ENCODE measurements around the gene SIRT3.

The SIRT3 gene

DNA sequence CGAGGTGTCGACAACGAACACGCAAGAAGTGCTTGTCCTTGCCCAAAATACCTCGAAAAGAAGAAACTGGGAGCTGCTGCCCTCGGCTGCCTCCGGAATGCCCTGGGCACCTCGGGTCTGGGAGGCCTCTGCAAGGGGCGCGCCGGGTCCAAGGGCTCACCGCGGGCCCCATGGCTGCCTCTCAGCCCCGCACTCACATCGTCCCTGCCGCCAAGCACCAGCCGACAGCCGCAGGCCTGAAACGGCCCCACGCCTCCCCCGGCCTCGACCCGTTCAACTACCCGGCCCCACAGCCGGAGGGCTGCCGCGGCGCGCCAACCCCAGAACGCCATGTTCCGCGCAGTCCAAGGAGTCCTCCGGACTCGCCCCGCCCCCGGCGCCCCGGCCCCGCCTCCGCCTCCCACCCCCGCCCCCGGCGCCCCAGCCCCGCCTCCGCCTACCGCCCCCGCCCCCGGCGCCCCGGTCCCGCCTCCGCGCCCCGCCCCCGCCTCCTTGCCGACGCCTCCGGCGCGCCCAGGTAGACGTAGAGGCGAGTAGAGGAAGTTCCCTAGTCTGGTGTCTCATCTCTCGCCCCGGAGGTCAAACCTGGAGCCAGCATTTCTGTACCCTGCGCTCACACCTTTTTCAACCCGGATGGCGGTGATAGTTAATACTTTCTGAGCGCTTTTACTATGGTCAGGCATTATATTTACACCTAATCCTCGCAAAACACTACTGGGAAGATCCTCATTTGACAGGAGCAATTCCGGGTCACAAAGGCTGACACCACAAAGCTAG is at the start of gene SIRT3:
TSS of gene SIRT3 (minus strand) at position 346 of the 777 bp plus-strand sequence. CDS start at position 332, 14 bp downstream.
- DNase-seq, result peak; percentile 73

- DNase-seq, result no peak
These were observed 49.7 kb upstream of the SIRT3 start for GRCh38 chr11:285894-286220.

DNA sequence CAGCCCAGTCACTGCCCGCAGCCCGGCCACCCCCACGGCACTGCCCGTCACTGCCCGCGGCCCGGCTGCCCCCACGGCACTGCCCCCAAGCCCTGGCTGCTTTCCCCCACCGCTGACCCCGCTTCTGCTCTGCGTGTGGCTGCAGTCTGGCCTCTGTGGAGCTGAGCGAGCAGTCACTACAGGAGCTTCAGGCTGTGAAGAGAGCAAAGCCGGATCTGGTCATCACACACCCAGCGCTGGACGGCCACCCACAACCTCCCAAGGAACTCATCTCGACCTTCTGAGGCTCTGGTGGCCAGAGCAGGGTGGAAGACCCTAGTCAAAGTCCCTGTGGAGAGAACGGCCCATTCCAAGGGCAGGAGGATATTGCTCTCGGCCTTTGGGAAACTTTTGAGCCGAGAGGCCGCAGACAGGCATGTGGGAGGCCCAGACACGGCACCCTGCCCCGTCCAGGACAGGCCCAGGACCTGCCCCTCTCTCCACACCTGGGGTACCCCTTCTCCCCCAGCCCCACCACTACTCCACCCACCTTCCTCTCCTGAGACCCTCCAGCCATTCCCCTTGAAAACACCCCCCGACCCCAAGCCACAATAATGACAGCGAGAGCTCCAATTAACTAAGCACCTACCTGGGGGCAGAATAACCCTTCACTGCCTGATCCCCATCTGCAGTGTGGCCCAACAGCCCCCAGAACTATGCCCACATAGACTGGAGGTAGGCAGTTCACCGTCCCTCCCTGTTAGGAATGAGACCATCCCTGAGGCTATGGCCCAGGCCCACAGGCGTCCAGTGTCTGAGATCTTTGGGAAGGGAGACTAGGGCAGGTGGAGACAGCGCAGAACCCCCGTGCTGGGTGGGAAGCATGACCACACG is 49.1 kb upstream of the SIRT3 start:
- no peak for DNase-seq

- DNase-seq, result no peak
These were observed 48.2 kb upstream of the SIRT3 start for GRCh38 chr11:284105-285020.

DNA sequence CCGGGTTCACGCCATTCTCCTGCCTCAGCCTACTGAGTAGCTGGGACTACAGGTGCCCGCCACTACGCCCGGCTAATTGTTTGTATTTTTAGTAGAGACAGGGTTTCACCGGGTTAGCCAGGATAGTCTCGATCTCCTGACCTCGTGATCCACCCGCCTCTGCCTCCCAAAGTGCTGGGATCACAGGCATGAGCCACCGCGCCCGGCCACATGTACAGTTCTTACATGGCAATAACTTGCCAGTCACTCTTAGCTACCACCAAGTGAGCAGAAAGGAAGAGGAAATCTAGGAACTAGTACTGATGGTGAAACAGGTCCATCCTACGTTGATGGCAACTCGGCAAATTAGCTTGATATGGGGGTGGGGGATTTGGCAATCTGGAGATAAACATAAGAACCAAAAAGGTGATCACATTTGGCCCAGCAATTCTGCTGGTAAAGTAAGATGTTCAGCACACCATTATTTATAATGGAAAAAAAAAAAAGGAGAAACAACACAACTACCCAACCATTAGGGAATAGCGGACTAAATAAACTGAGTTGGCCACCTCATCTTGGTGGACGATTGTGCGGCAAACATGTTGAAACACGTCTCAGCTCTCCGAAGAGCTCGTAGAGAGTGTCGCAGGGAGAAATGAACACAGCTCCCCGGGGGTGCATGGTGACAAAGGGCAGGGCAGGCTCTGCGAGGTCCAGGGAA is 47.4 kb upstream of the SIRT3 start:
- no peak for DNase-seq

DNA sequence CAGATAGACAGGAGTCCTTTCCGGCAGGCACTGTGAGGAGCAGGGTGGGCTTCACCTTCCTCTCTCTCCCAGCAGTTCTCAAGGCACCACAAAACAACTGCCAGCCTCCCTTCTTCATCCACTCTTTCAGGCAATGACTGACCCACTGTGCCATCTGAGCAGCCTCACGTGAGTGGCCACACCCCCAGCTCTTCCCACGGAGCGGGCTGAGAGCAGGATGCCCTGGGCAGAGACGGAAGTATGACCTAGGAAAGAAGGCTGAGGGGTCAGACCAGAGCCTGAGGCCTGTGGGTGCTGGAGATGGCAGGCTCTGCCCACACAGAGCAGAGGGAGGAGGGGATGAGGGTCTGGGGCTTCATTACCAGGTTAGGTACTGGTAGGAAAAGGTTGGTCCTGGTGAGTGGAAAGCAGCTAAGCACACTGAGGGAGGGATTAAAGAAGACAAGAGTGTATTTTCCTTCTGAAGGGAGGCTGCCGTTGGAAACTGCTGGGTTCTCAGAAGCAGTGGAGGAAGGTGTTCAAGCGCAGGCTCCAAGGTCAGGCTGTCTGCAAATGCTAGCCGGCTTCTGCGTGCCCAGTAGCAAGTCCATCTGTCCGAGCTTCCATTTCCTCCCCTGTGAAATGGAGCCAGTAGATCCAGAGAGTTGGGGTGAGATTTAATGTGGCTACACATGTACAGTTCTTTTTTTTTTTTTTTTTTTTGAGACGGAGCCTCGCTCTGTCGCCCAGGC is 46.7 kb upstream of the SIRT3 start:
- no peak for DNase-seq

GRCh38 chr11:282171-282570 is 46.0 kb upstream of the SIRT3 start:
- no peak for DNase-seq

GRCh38 chr11:281486-282161 is 45.5 kb upstream of the SIRT3 start:
- no peak for DNase-seq

- DNase-seq, result no peak
These were observed 44.8 kb upstream of the SIRT3 start for GRCh38 chr11:280706-281485.

GRCh38 chr11:279966-280705 is 44.0 kb upstream of the SIRT3 start:
- no peak for DNase-seq

GRCh38 chr11:279040-279965 is 43.2 kb upstream of the SIRT3 start:
- no peak for DNase-seq

DNA sequence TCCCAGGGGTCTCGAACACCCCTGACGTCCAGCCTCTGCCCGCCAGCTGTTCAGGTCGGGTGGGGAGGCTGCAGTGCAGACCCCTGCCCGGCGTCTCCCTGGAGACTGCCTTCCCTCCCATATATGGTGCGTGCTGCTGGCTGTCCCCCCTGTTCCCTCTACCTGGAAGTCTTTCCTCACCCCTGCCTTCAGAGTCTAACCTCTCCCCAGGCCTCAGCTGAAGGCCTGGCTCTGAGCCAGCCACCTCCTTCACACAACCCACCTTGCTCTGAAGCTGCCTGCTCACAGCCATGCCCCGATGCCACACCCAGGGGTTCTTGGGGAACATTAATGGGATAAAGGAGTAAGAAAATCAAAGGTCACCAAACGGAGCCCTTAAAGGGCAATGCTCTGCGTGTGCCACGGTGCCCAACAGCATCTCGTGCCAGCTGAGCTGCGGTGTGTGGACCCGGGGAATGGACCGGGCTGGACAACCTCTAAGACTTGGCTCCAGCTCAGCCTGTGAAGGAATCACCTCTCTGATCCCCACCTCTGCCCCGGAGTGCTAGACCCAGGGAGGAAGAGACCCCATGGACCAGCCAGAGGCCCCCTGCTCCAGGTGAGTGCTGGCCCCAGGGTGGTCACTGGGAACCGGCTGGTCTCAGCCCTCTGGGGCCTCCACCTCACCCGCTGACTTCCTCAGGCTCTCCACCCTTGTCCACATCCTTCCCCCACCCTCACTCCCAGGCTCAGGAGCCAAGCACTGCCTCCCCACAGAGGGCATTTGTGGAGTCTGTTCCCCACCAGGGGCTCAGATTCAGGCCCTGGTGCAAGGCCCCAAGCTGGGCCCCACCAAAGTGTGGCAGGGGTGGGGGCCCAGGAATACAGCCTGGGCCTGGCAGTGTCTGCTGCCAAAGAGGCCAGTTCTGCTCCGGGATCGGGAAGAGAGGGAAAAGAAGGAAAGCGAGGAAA is 42.1 kb upstream of the SIRT3 start, which contains the start of gene NLRP6:
TSS of gene NLRP6 (plus strand) at position 407 of the 951 bp plus-strand sequence. CDS start at position 570, 163 bp downstream.
- DNase-seq, result no peak

DNA sequence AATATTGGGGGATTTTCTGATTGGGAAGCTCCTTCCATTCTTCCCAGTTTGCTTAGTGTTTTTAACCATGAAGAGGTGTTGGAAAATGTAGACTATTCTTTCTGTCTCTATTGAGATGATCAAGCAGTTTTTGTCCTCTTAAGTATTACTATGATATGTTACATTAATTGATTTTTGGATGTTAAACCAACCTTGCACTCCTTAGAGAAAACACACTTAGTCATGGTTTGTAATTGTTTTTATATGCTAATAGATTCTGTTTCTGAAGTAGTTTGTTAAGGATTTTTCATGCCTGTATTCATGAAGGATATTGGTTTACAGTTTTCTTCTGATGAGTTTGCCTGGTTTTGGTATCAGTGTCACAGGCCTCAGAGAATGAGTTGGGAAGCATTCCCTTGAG is 40.1 kb upstream of the SIRT3 start:
- no peak for DNase-seq

GRCh38 chr11:272931-273198 is 36.7 kb upstream of the SIRT3 start:
- DNase-seq, result no peak

DNA sequence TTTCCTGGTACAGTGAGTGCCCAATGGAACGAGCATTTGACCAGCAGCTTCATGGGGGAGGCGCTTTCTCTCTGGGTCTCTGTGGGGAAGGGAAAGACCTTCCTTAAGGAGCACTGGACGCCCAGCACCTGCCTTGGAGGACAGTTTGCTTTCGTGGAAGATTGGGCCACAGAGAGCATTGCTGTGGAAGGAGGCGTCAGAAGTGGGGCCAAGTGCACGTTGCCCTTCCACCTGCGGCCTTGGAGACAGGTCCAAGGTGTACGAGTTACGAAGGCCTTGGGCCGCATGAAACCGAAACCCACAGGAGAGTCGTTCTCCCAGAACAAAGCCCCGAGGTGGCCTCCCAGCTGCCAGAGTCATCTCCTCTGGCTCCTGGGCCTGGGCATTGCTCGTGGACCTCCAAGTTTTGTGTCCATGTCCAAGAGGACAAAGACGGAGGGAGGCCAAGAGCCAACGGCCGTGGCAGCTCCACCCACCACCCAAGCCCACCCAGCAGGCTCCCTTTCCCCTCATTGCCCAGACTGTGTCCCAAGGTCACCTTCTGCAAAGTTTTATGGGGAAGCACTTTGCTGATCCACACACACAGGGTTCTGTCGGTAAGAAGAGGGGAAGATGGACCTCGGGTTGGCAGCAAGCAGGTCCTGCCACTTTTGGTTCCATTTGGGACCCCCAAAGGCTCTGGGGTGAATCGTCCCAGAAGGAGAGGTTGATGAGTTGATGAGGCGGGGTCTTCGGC is 36.2 kb upstream of the SIRT3 start:
- DNase-seq, result no peak

GRCh38 chr11:271319-271715 is 35.2 kb upstream of the SIRT3 start:
- DNase-seq, result no peak
